Measurements from ENCODE around the gene CLASP2. TPM values are rescaled to one million over a fixed set of nuclear protein-coding genes. Genes with fewer than 3 reads are reported as not detected.

CLASP2 gene
- total RNA-seq, 1 donor from 2014 or later, result 65.0 TPM

GRCh38 chr3:33746416-33747116 lies 28.5 kb upstream of the CLASP2 start:
- DNase-seq (ENCODE audit: low read depth), result no peak
- Histone ChIP-seq H3K27me3 (ENCODE audit: insufficient read depth, low read length) (no peaks in the 10 kb centered on the region), H4K20me1 (ENCODE audit: insufficient read depth, low read length) (no peaks in the 10 kb centered on the region), H3K9me3 (ENCODE audit: insufficient read depth, low read depth, low read length) (no peaks in the 10 kb centered on the region), H3K4me2 (ENCODE audit: low read length) (no peak overlapping the region), H3K36me3 (ENCODE audit: insufficient read depth, low read length) (no peaks in the 10 kb centered on the region), H2AFZ (ENCODE audit: low read depth, low read length) (no peak overlapping the region), H3K9ac (ENCODE audit: low read length) (no peak overlapping the region), H3K27ac (ENCODE audit: low read depth, low read length) (no peak overlapping the region), H3K4me1 (ENCODE audit: insufficient read depth, low read length) (no peaks in the 10 kb centered on the region), H3K4me3 (ENCODE audit: insufficient read depth, low read depth, low read length) (no peak overlapping the region), H3K79me2 (ENCODE audit: insufficient read depth, low read length) (no peaks in the 10 kb centered on the region)
- no peak overlapping the region for H3K27ac Mint-ChIP-seq (ENCODE audit: unreplicated experiment)
- no peaks in the 10 kb centered on the region for H3K27me3 Mint-ChIP-seq (ENCODE audit: low read depth, unreplicated experiment)
- H3K4me1 Mint-ChIP-seq (ENCODE audit: low read depth, unreplicated experiment), result no peaks in the 10 kb centered on the region
- H3K9me3 Mint-ChIP-seq (ENCODE audit: unreplicated experiment), result no peaks in the 10 kb centered on the region
- no peaks in the 10 kb centered on the region for H3K36me3 Mint-ChIP-seq (ENCODE audit: low read depth, unreplicated experiment)
- no peak for FAIRE-seq
- no peak overlapping the region for H3K4me3 Mint-ChIP-seq (ENCODE audit: unreplicated experiment)
- TF ChIP-seq, protein P1, sequence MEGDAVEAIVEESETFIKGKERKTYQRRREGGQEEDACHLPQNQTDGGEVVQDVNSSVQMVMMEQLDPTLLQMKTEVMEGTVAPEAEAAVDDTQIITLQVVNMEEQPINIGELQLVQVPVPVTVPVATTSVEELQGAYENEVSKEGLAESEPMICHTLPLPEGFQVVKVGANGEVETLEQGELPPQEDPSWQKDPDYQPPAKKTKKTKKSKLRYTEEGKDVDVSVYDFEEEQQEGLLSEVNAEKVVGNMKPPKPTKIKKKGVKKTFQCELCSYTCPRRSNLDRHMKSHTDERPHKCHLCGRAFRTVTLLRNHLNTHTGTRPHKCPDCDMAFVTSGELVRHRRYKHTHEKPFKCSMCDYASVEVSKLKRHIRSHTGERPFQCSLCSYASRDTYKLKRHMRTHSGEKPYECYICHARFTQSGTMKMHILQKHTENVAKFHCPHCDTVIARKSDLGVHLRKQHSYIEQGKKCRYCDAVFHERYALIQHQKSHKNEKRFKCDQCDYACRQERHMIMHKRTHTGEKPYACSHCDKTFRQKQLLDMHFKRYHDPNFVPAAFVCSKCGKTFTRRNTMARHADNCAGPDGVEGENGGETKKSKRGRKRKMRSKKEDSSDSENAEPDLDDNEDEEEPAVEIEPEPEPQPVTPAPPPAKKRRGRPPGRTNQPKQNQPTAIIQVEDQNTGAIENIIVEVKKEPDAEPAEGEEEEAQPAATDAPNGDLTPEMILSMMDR (IDR thresholded peaks at IDR 0.05; ENCODE audit: insufficient read depth, low read depth, low read length), result no peak
- no peak for TF ChIP-seq EZH2 (IDR thresholded peaks at IDR 0.05; ENCODE audit: insufficient read depth, low read length)

GRCh38 chr3:33737146-33737545 lies 19.1 kb upstream of the CLASP2 start:
- Mint-ChIP-seq H3K4me1 (ENCODE audit: low read depth, unreplicated experiment) (no peaks in the 10 kb centered on the region), H3K36me3 (ENCODE audit: low read depth, unreplicated experiment) (no peaks in the 10 kb centered on the region), H3K4me3 (ENCODE audit: unreplicated experiment) (no peak overlapping the region), H3K27ac (ENCODE audit: unreplicated experiment) (no peak overlapping the region), H3K9me3 (ENCODE audit: unreplicated experiment) (peaks cover 5% of the 10 kb centered on the region), H3K27me3 (ENCODE audit: low read depth, unreplicated experiment) (peaks cover 4% of the 10 kb centered on the region)
- no peaks in the 10 kb centered on the region for H3K36me3 ChIP-seq (ENCODE audit: insufficient read depth, low read length)
- no peak overlapping the region for H3K4me3 ChIP-seq (ENCODE audit: insufficient read depth, low read depth, low read length)
- no peaks in the 10 kb centered on the region for H4K20me1 ChIP-seq (ENCODE audit: insufficient read depth, low read length)
- TF ChIP-seq EZH2 (IDR thresholded peaks at IDR 0.05; ENCODE audit: insufficient read depth, low read length), result no peak
- TF ChIP-seq, protein P1 (IDR thresholded peaks at IDR 0.05; ENCODE audit: insufficient read depth, low read depth, low read length), result no peak
- H2AFZ ChIP-seq (ENCODE audit: low read depth, low read length), result no peak overlapping the region
- FAIRE-seq (no peak), DNase-seq (ENCODE audit: low read depth) (no peak)
- no peaks in the 10 kb centered on the region for H3K79me2 ChIP-seq (ENCODE audit: insufficient read depth, low read length)
- no peaks in the 10 kb centered on the region for H3K27me3 ChIP-seq (ENCODE audit: insufficient read depth, low read length)
- no peak overlapping the region for H3K4me2 ChIP-seq (ENCODE audit: low read length)
- H3K4me1 ChIP-seq (ENCODE audit: insufficient read depth, low read length), result no peaks in the 10 kb centered on the region
- peaks cover 3% of the 10 kb centered on the region for H3K9me3 ChIP-seq (ENCODE audit: insufficient read depth, low read depth, low read length)
- H3K9ac ChIP-seq (ENCODE audit: low read length), result no peak overlapping the region
- H3K27ac ChIP-seq (ENCODE audit: low read depth, low read length), result no peak overlapping the region

GRCh38 chr3:33732394-33732793 lies 14.3 kb upstream of the CLASP2 start:
- no peaks in the 10 kb centered on the region for H3K4me1 ChIP-seq (ENCODE audit: insufficient read depth, low read length)
- no peak overlapping the region for H3K4me2 ChIP-seq (ENCODE audit: low read length)
- H3K9me3 ChIP-seq (ENCODE audit: insufficient read depth, low read depth, low read length), result peaks cover 3% of the 10 kb centered on the region
- DNase-seq (ENCODE audit: low read depth) (no peak), FAIRE-seq (no peak)
- Mint-ChIP-seq H3K4me1 (ENCODE audit: low read depth, unreplicated experiment) (no peaks in the 10 kb centered on the region), H3K9me3 (ENCODE audit: unreplicated experiment) (peaks cover 6% of the 10 kb centered on the region), H3K4me3 (ENCODE audit: unreplicated experiment) (no peak overlapping the region), H3K27me3 (ENCODE audit: low read depth, unreplicated experiment) (peaks cover 4% of the 10 kb centered on the region), H3K36me3 (ENCODE audit: low read depth, unreplicated experiment) (peaks cover 3% of the 10 kb centered on the region), H3K27ac (ENCODE audit: unreplicated experiment) (no peak overlapping the region)
- H3K36me3 ChIP-seq (ENCODE audit: insufficient read depth, low read length), result no peaks in the 10 kb centered on the region
- no peak overlapping the region for H2AFZ ChIP-seq (ENCODE audit: low read depth, low read length)
- H3K9ac ChIP-seq (ENCODE audit: low read length), result no peak overlapping the region
- no peak overlapping the region for H3K27ac ChIP-seq (ENCODE audit: low read depth, low read length)
- H4K20me1 ChIP-seq (ENCODE audit: insufficient read depth, low read length), result no peaks in the 10 kb centered on the region
- no peak overlapping the region for H3K4me3 ChIP-seq (ENCODE audit: insufficient read depth, low read depth, low read length)
- no peaks in the 10 kb centered on the region for H3K79me2 ChIP-seq (ENCODE audit: insufficient read depth, low read length)
- no peak for TF ChIP-seq EZH2 (IDR thresholded peaks at IDR 0.05; ENCODE audit: insufficient read depth, low read length)
- TF ChIP-seq, protein P1 (IDR thresholded peaks at IDR 0.05; ENCODE audit: insufficient read depth, low read depth, low read length), result peak; percentile 4
- H3K27me3 ChIP-seq (ENCODE audit: insufficient read depth, low read length), result no peaks in the 10 kb centered on the region
